SK-N-SH (cell line): ENCODE results near the gene NEIL3. TPM values are rescaled to one million over a fixed set of nuclear protein-coding genes. Genes with fewer than 3 reads are reported as not detected.

Experiments used
- CTCF ChIA-PET: fragments of 300-600, 350-600 bp; formaldehyde crosslinking; extraction: SDS; loops from one replicate; lab custom pipeline; 2021; lab: Yijun Ruan, JAX
- POLR2A ChIA-PET: fragments of 350-600 bp; sonication (Branson Sonifier 250); formaldehyde crosslinking; extraction: SDS; loops from one replicate; lab custom pipeline; 2020; ENCODE audit warnings: antibody characterized with exemption, inconsistent platforms; lab: Yijun Ruan, JAX
- DNase-seq: peaks from one replicate; pipeline ENCODE4 v3.0.0; 2012
- H2AFZ ChIP-seq: fragments of 200-600 bp; sonication (generic); 2 replicates; pipeline ENCODE4 v1.8.1; 2016; ENCODE audit warnings: antibody characterized with exemption, mild to moderate bottlenecking, low read depth
- H3F3A ChIP-seq: fragments of 200-600 bp; sonication (generic); replicated peaks from 2 replicates; pipeline ENCODE3; 2016; ENCODE audit warnings: antibody characterized with exemption, mild to moderate bottlenecking; ENCODE audit not compliant: insufficient read depth
- H3K27ac ChIP-seq, 2 experiments: fragments of 200-500 bp in 1 of 2; fragments of 200-600 bp in 1 of 2; sonication (Bioruptor generic) in 1 of 2; sonication (generic), shearing (Covaris generic) in 1 of 2; 2 replicates each; pipeline versions ENCODE4 v1.5.1 to v1.6.1; 2014 to 2016; ENCODE audit warnings: low read depth in 2 of 2, inconsistent platforms in 1 of 2, low read length in 1 of 2, mild to moderate bottlenecking in 1 of 2, mixed read lengths in 1 of 2
- H3K27me3 ChIP-seq: fragments of 200-600 bp; sonication (generic), shearing (Covaris generic); 2 replicates; pipeline ENCODE4 v1.6.1; 2016; ENCODE audit warnings: mixed run types; ENCODE audit not compliant: insufficient read depth
- H3K36me3 ChIP-seq, 2 experiments: fragments of 200-500 bp in 1 of 2; fragments of 200-600 bp in 1 of 2; sonication (Bioruptor generic) in 1 of 2; sonication (generic) in 1 of 2; replicated peaks in 1 of 2; 2 replicates each; pipeline versions ENCODE3 to v1.5.1; 2014 to 2016; ENCODE audit warnings: low read length in 1 of 2, mild to moderate bottlenecking in 1 of 2; ENCODE audit not compliant: insufficient read depth in 2 of 2, control insufficient read depth in 1 of 2
- H3K4me1 ChIP-seq, 2 experiments: fragments of 200-500 bp in 1 of 2; fragments of 200-600 bp in 1 of 2; sonication (Bioruptor generic) in 1 of 2; sonication (generic), shearing (Covaris generic) in 1 of 2; 2 replicates each; pipeline versions ENCODE4 v1.5.1 to v1.6.1; 2014 to 2016; ENCODE audit warnings: low read depth in 1 of 2, low read length in 1 of 2, mixed run types in 1 of 2; ENCODE audit not compliant: insufficient read depth in 2 of 2, control insufficient read depth in 1 of 2
- H3K4me2 ChIP-seq: fragments of 200-600 bp; sonication (generic), shearing (Covaris generic); 2 replicates; pipeline ENCODE4 v1.6.1; 2017; ENCODE audit warnings: mixed run types
- H3K4me3 ChIP-seq, 2 experiments: fragments of 200-500 bp in 1 of 2; fragments of 200-600 bp in 1 of 2; sonication (Bioruptor generic) in 1 of 2; sonication (generic), shearing (Covaris generic) in 1 of 2; 2 replicates each; pipeline versions ENCODE4 v1.5.1 to v1.8.1; 2014 to 2016; ENCODE audit warnings: low read depth in 2 of 2, inconsistent platforms in 1 of 2, low read length in 1 of 2, mild to moderate bottlenecking in 1 of 2, mixed read lengths in 1 of 2, moderate library complexity in 1 of 2
- H3K79me2 ChIP-seq: fragments of 200-600 bp; sonication (generic); 2 replicates; pipeline ENCODE4 v1.8.1; 2017; ENCODE audit warnings: mild to moderate bottlenecking; ENCODE audit not compliant: insufficient read depth
- H3K9ac ChIP-seq: fragments of 200-600 bp; sonication (generic); 2 replicates; pipeline ENCODE4 v1.6.1; 2017; ENCODE audit warnings: mixed run types
- H3K9me2 ChIP-seq: fragments of 200-600 bp; sonication (generic); 2 replicates; pipeline ENCODE4 v1.6.1; 2017; ENCODE audit warnings: mixed run types
- H3K9me3 ChIP-seq: fragments of 200-600 bp; sonication (generic); 2 replicates; pipeline ENCODE4 v1.6.1; 2017; ENCODE audit warnings: mixed run types, mild to moderate bottlenecking, moderate library complexity
- H4K20me1 ChIP-seq: fragments of 200-600 bp; sonication (generic); 2 replicates; pipeline ENCODE4 v1.6.1; 2017; ENCODE audit warnings: mild to moderate bottlenecking, mixed run types; ENCODE audit not compliant: insufficient read depth
- EZH2phosphoT487 ChIP-seq: fragments of 200-600 bp; sonication (generic); IDR thresholded peaks from 2 replicates; pipeline ENCODE4 v1.6.1; 2017; ENCODE audit warnings: low read depth, mixed run types, mild to moderate bottlenecking, antibody characterized with exemption, moderate library complexity, borderline replicate concordance
- FOSL2 ChIP-seq: IDR thresholded peaks from 2 replicates; pipeline ENCODE4 v1.4.0; 2012; ENCODE audit warnings: low read depth, mild to moderate bottlenecking, moderate library complexity, borderline replicate concordance
- FOXJ3 ChIP-seq: sonication (generic); formaldehyde crosslinking; IDR thresholded peaks from 2 replicates; pipeline ENCODE4 v1.5.1; 2020; ENCODE audit warnings: mild to moderate bottlenecking, missing genetic modification reagents
- FOXM1 ChIP-seq: IDR thresholded peaks from 2 replicates; pipeline ENCODE4 v1.4.0; 2012; ENCODE audit warnings: low read depth, mild to moderate bottlenecking
- GATA2 ChIP-seq: sonication (generic); formaldehyde crosslinking; IDR thresholded peaks from 2 replicates; pipeline ENCODE4 v1.5.0; 2020; ENCODE audit warnings: mild to moderate bottlenecking, missing genetic modification reagents
- MEF2A ChIP-seq: IDR thresholded peaks from 2 replicates; pipeline ENCODE4 v1.4.0; 2012; ENCODE audit warnings: low read depth, borderline replicate concordance
- MXI1 ChIP-seq: IDR thresholded peaks from 2 replicates; pipeline ENCODE4 v1.6.1; 2012; ENCODE audit warnings: mild to moderate bottlenecking, low read depth, low read length, improper control_type of control experiment
- NFIC ChIP-seq: IDR thresholded peaks from 2 replicates; pipeline ENCODE4 v1.4.0; 2012; ENCODE audit warnings: borderline replicate concordance
- NRF1 ChIP-seq: IDR thresholded peaks from 2 replicates; pipeline ENCODE4 v1.6.1; 2012; ENCODE audit warnings: low read depth, mild to moderate bottlenecking, low read length
- POLR2AphosphoS5 ChIP-seq: IDR thresholded peaks from 2 replicates; pipeline ENCODE4 v1.6.1; 2012; ENCODE audit warnings: low read depth, low read length
- RAD21 ChIP-seq: IDR thresholded peaks from 2 replicates; pipeline ENCODE4 v1.6.1; 2012; ENCODE audit warnings: mild to moderate bottlenecking, low read length
- SIN3A ChIP-seq: IDR thresholded peaks from 2 replicates; pipeline ENCODE4 v1.6.1; 2012; ENCODE audit warnings: low read depth, mild to moderate bottlenecking, low read length, moderate library complexity, borderline replicate concordance
- SMC3 ChIP-seq: IDR thresholded peaks from 2 replicates; pipeline ENCODE4 v1.6.1; 2012; ENCODE audit warnings: low read depth, low read length, improper control_type of control experiment
- TAF1 ChIP-seq: IDR thresholded peaks from 2 replicates; pipeline ENCODE4 v1.6.1; 2012; ENCODE audit warnings: low read depth, mild to moderate bottlenecking, low read length, moderate library complexity, borderline replicate concordance
- TEAD4 ChIP-seq: IDR thresholded peaks from 2 replicates; pipeline ENCODE4 v1.4.0; 2012; ENCODE audit warnings: mild to moderate bottlenecking, borderline replicate concordance; ENCODE audit not compliant: insufficient read depth
- YY1 ChIP-seq: IDR thresholded peaks from 2 replicates; pipeline ENCODE4 v1.4.0; 2012; ENCODE audit warnings: low read depth, mild to moderate bottlenecking
- WGBS: methylation state at CpG from one replicate; pipeline ENCODE4 v1.1.6; 2017; ENCODE audit warnings: low lambda C conversion rate; 5-methylcytosine and 5-hydroxymethylcytosine counted together
- polyA plus RNA-seq, 3 experiments: library from polyadenylated mRNA; depleted of rRNA; stranded (reverse); fragments of >200 nt; gene quantifications; 2 replicates each; pipeline ENCODE4 v1.2.3, GENCODE V29; 2012
- TF ChIP-seq, protein P1 (sequence below): fragments of 150-350 bp; IDR thresholded peaks from 2 replicates; pipeline ENCODE4 v1.6.1; 2017; ENCODE audit warnings: antibody characterized with exemption, low read length, low read depth, borderline replicate concordance
- TF ChIP-seq, protein P2 (sequence below): IDR thresholded peaks from 2 replicates; pipeline ENCODE4 v1.4.0; 2012; ENCODE audit warnings: low read depth
- TF ChIP-seq, protein P3 (sequence below): fragments of 200-600 bp; sonication (generic); IDR thresholded peaks from 2 replicates; pipeline ENCODE4 v1.6.1; 2017; ENCODE audit warnings: antibody characterized with exemption, mild to moderate bottlenecking, moderate library complexity

The NEIL3 gene
- polyA plus RNA-seq, 1 of the 3 experiments (the other 2 are of a cell fraction) = 3.6 TPM

DNA sequence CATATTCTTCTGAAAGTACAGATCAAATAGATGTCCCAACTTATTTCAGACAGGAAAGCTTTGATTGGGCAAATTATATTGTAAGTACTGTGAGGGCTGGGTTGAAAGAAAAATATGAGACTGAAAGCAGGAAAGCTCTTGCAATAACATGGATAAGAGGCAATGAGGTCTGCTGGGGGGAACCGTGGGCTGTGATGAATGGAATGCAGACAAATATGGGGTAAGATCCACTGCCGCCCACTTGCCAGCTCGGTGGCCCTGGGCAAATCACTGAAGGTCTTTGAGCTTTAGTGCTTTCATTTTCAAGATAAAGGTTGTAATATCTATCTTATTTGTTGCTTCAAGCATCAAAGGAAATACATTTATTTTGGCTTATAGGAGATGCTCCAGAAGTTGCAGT, 81.6 kb downstream of the NEIL3 start (continued):
- no peak for TF ChIP-seq RAD21
- TF ChIP-seq TEAD4 = no peak
- TF ChIP-seq FOXJ3 (CRISPR knock-in tag) = no peak
- TF ChIP-seq POLR2AphosphoS5 = no peak
- TF ChIP-seq SIN3A = no peak
- no peak for TF ChIP-seq EZH2phosphoT487
- TF ChIP-seq, protein P1, sequence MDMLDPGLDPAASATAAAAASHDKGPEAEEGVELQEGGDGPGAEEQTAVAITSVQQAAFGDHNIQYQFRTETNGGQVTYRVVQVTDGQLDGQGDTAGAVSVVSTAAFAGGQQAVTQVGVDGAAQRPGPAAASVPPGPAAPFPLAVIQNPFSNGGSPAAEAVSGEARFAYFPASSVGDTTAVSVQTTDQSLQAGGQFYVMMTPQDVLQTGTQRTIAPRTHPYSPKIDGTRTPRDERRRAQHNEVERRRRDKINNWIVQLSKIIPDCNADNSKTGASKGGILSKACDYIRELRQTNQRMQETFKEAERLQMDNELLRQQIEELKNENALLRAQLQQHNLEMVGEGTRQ = no peak
- TF ChIP-seq FOXM1 = no peak
- no peak for TF ChIP-seq NFIC
- no peak for TF ChIP-seq SMC3
- TF ChIP-seq FOSL2 = no peak
- no peak for TF ChIP-seq NRF1
- no peak for TF ChIP-seq GATA2 (CRISPR knock-in tag)

DNA sequence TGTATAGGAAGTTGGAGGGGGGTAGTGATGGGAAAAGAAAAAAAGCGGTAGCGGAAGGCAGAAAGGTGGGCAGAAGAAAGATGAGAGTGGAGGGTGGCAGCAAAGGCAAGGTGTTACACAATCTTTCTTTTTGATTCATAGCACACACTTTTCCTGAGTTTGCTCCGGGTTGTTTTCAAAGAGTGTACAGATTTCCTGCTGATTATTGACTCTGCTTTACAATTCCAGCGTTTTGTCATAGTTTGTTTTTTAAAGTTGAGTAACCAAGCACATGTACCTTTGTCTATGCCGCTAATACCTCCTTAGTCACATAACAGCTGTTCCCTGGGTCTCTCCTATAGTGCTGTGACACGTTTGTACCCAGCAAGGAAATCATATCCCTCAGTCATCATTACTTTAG, 82.3 kb downstream of the NEIL3 start:
- no peaks in the 10 kb centered on the region for H3K27me3 ChIP-seq
- H3K4me2 ChIP-seq = no peak overlapping the region
- no peak overlapping the region for H3K9ac ChIP-seq
- no peaks in the 10 kb centered on the region for H3F3A ChIP-seq
- ChIA-PET POLR2A (no interaction called here), CTCF (no interaction called here)
- H3K4me3 ChIP-seq = no peak overlapping the region
- DNase-seq = no peak
- no peaks in the 10 kb centered on the region for H4K20me1 ChIP-seq
- no peaks in the 10 kb centered on the region for H3K4me1 ChIP-seq
- no peaks in the 10 kb centered on the region for H3K79me2 ChIP-seq
- H3K36me3 ChIP-seq = no peaks in the 10 kb centered on the region
- H3K9me3 ChIP-seq = no peaks in the 10 kb centered on the region
- no peak overlapping the region for H3K27ac ChIP-seq
- no peak overlapping the region for H2AFZ ChIP-seq
- no peaks in the 10 kb centered on the region for H3K9me2 ChIP-seq
- WGBS = 70% methylated on average over 6 of the region's 6 CpGs
- TF ChIP-seq YY1 (no peak), GATA2 (CRISPR knock-in tag) (no peak), MEF2A (no peak), MXI1 (no peak), TAF1 (no peak), SIN3A (no peak), FOXM1 (no peak)
- TF ChIP-seq, protein P2, sequence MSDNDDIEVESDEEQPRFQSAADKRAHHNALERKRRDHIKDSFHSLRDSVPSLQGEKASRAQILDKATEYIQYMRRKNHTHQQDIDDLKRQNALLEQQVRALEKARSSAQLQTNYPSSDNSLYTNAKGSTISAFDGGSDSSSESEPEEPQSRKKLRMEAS = no peak
- TF ChIP-seq, protein P3, sequence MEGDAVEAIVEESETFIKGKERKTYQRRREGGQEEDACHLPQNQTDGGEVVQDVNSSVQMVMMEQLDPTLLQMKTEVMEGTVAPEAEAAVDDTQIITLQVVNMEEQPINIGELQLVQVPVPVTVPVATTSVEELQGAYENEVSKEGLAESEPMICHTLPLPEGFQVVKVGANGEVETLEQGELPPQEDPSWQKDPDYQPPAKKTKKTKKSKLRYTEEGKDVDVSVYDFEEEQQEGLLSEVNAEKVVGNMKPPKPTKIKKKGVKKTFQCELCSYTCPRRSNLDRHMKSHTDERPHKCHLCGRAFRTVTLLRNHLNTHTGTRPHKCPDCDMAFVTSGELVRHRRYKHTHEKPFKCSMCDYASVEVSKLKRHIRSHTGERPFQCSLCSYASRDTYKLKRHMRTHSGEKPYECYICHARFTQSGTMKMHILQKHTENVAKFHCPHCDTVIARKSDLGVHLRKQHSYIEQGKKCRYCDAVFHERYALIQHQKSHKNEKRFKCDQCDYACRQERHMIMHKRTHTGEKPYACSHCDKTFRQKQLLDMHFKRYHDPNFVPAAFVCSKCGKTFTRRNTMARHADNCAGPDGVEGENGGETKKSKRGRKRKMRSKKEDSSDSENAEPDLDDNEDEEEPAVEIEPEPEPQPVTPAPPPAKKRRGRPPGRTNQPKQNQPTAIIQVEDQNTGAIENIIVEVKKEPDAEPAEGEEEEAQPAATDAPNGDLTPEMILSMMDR = no peak
